Retinal pigment epithelial cell (primary cell): ENCODE results near the gene TRPC4.

Experiments
- DNase-seq: peaks from one replicate; pipeline ENCODE4 v3.0.0-alpha.2; 2010; ENCODE audit warnings: low read depth
- H3K4me3 ChIP-seq: 2 replicates; pipeline ENCODE4 v1.5.1; 2011; ENCODE audit warnings: mild to moderate bottlenecking, low read length, control low read depth, moderate library complexity
- CTCF ChIP-seq: conservative IDR thresholded peaks from 2 replicates; pipeline ENCODE4 v1.5.1; 2011; ENCODE audit warnings: low read depth, low read length, control low read depth, inconsistent platforms

The TRPC4 gene

DNA sequence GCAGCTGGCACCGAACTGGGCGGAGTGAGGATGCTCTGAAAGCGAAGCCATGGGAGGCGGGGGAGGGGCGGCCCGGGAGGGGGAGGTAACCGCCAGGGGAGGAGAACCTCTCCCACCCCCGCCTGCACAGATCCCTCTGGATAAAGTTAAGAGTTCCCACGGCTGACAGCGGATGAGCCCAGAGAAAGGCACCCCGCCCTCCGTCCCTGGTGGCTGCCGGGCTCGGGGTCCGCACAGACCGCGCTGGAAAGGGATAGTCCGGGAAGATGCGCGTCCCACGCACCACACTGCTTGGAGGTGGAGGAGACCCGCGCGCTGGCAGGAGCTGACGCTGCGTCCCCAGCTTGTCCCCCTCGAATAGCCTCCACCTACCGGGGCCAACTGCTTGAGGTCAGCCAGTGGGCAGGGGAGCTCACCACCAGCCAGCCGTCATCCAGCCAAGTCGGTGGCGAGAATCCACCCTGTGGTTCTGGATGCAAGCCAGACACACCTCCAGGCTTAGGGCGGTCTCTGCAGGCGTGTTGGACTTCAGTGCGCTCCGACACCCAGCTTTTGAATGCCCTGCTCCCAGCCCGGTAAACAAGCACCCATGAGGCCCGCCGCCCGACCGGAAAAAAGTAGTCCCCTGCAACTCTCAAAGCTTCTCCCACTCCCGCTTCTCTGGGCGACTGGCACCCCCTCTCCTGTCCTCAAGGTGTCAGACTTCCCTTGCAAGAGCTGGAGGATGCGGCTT lies at the start of gene TRPC4:
TSS of gene TRPC4 (minus strand) at position 17 of the 733 bp plus-strand sequence. CDS start 86,439 bp downstream, outside the sequence.
- DNase-seq = peak; percentile 80
- peak within 1 kb of the TSS; percentile 90 for H3K4me3 ChIP-seq
- TF ChIP-seq CTCF = peak; percentile 77

DNA sequence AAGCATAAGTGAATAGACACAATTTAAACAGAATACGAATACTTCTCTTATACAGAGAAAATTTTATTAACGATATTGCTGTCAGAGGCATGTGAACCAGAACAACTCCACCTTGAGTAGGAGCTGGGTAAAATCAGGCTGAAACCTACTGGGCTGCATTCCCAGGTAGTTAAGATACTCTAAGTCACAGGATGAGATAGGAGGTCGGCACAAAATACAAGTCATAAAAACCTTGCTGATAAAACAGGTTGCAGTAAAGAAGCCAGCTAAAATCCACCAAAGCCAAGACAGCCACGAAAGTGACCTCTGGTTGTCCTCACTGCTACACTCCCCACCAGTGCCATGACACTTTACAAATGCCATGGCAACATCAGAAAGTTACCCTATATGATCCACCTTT lies 49.2 kb upstream of the TRPC4 start:
- no peak overlapping the region for H3K4me3 ChIP-seq
- TF ChIP-seq CTCF = no peak
- no peak for DNase-seq

- no peak for DNase-seq
- no peak for TF ChIP-seq CTCF
- no peak overlapping the region for H3K4me3 ChIP-seq
These were observed 48.6 kb upstream of the TRPC4 start for GRCh38 chr13:37918116-37918714.

- no peak for TF ChIP-seq CTCF
- DNase-seq = no peak
- no peak overlapping the region for H3K4me3 ChIP-seq
These were observed 45.3 kb upstream of the TRPC4 start for GRCh38 chr13:37914781-37915391.

GRCh38 chr13:37910790-37911189 lies 41.2 kb upstream of the TRPC4 start:
- DNase-seq = no peak
- TF ChIP-seq CTCF = no peak
- H3K4me3 ChIP-seq = no peak overlapping the region

- H3K4me3 ChIP-seq = no peak overlapping the region
- no peak for DNase-seq
- TF ChIP-seq CTCF = no peak
These were observed 37.3 kb upstream of the TRPC4 start for GRCh38 chr13:37906880-37907279.
